ENCODE measurements around the gene NNT. TPM values are rescaled to one million over a fixed set of nuclear protein-coding genes. Genes with fewer than 3 reads are reported as not detected.

The NNT gene
- total and polyA plus RNA-seq, 10 donors: 9.7 to 70.9 (median 52.9) TPM

DNA sequence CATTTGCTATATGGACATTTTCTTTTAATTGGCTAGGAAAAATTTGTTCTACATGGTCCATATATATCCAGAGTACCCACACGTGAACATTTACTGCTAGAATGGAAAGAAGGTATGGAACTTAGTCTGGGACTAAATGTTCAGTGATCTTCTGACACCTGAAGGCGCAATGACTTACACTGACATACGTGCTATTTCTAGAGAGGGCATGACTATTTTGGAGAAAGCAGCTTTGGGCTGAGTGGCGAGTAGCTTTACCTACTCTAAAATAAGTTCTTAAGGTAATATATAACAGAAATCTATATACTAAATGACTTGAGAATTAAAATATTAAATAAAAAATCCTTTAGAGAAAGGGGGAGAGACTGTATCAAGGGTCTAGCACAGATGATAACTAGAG lies 10.4 kb downstream of the NNT start:
- TF ChIP-seq, protein P1, sequence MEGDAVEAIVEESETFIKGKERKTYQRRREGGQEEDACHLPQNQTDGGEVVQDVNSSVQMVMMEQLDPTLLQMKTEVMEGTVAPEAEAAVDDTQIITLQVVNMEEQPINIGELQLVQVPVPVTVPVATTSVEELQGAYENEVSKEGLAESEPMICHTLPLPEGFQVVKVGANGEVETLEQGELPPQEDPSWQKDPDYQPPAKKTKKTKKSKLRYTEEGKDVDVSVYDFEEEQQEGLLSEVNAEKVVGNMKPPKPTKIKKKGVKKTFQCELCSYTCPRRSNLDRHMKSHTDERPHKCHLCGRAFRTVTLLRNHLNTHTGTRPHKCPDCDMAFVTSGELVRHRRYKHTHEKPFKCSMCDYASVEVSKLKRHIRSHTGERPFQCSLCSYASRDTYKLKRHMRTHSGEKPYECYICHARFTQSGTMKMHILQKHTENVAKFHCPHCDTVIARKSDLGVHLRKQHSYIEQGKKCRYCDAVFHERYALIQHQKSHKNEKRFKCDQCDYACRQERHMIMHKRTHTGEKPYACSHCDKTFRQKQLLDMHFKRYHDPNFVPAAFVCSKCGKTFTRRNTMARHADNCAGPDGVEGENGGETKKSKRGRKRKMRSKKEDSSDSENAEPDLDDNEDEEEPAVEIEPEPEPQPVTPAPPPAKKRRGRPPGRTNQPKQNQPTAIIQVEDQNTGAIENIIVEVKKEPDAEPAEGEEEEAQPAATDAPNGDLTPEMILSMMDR (IDR thresholded peaks at IDR 0.05 in 8 of 11, conservative IDR thresholded peaks at IDR 0.05 in 3 of 11): no peak
- no peak for TF ChIP-seq POLR2AphosphoS5 (IDR thresholded peaks at IDR 0.05)
- no peak for TF ChIP-seq POLR2A (IDR thresholded peaks at IDR 0.05)
- 95 to 99% (median 98%) methylated on average over 4 of the region's 4 CpGs for WGBS, 5 donors
- Histone ChIP-seq H3K27me3 (replicated peaks in 1 of 7) (no peaks in the 10 kb centered on the region), H3K27ac (no peak overlapping the region), H3K4me3 (no peak overlapping the region), H3K9me3 (no peaks in the 10 kb centered on the region), H3K36me3 (peaks cover 0 to 95% (median 56%) of the 10 kb centered on the region in 6 donors), H3K4me1 (no peaks in the 10 kb centered on the region)
- DNase-seq: no peak
- intact Hi-C loops (cut with DNase I; ENCODE audit: low total_unique reads): no loop called here

DNA sequence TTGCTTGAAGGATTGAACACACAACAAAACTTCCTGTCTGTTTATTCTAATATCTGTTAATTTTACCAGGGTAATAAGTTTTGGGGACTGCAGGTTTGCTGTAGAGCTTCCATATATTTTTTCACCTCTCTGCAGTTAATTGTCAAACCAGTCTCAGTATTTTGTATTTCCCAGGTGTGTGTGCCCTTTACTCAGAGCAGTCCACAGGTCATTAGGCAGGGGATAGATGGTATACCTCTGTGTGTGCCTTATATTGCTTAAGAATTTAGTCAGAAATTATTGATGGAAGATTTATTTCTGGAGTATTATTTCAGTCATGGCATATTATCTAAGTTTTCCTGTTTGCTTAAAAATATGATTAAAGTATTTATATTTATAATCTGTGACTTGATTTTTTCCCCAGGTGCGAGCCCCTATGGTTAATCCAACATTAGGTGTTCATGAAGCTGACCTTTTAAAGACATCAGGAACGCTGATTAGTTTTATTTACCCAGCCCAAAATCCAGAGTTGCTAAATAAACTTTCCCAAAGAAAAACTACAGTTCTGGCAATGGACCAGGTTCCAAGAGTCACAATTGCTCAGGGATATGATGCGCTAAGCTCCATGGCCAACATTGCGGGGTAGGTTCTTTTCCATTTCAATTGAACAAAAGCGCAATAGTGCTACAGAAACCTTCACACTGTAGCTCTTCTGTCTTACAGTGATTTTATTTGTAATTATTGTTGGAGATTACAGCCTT lies 12.6 kb downstream of the NNT start:
- H3K4me3 ChIP-seq: no peak overlapping the region
- intact Hi-C loops (cut with DNase I; ENCODE audit: low total_unique reads): no loop called here
- no peak overlapping the region for H3K27ac ChIP-seq
- H3K36me3 ChIP-seq: peaks cover 0 to 98% (median 44%) of the 10 kb centered on the region in 6 donors
- peaks cover 0 to 6% (median 0%) of the 10 kb centered on the region in 6 donors for H3K4me1 ChIP-seq
- no peaks in the 10 kb centered on the region for H3K27me3 ChIP-seq (replicated peaks in 1 of 7)
- DNase-seq: no peak
- no peaks in the 10 kb centered on the region for H3K9me3 ChIP-seq
- WGBS, 5 donors: 96 to 99% (median 98%) methylated on average over 5 of the region's 5 CpGs
- TF ChIP-seq POLR2A (IDR thresholded peaks at IDR 0.05): no peak
- TF ChIP-seq, protein P1 (IDR thresholded peaks at IDR 0.05 in 8 of 11, conservative IDR thresholded peaks at IDR 0.05 in 3 of 11): no peak
- TF ChIP-seq POLR2AphosphoS5 (IDR thresholded peaks at IDR 0.05): no peak

DNA sequence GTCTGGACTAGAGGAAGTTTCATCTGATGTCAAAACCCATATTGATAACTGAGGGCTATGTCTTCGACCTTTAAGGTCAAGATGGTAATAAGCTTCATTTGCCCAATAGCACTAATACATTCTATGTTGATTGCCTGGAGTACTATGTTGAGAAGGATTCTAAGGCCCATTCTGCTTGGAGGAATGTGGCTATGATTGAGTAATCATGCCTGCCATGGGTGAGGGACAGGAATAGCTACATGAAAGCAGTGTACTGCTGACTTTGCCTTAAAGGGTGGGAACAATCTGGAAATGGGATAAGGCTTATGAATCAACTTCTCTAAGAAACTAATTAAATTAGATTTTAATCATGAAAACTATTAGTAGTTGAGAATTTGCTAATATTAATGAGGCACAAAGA lies 13.6 kb downstream of the NNT start:
- Histone ChIP-seq H3K27me3 (replicated peaks in 1 of 7) (no peaks in the 10 kb centered on the region), H3K4me1 (peaks cover 0 to 6% (median 0%) of the 10 kb centered on the region in 6 donors), H3K36me3 (peaks cover 0 to 96% (median 41%) of the 10 kb centered on the region in 6 donors), H3K4me3 (no peak overlapping the region), H3K9me3 (no peaks in the 10 kb centered on the region), H3K27ac (no peak overlapping the region)
- 37 to 100% (median 62%) methylated on average over 1 of the region's 1 CpG for WGBS, 5 donors
- intact Hi-C loops (cut with DNase I; ENCODE audit: low total_unique reads): no loop called here
- TF ChIP-seq, protein P1 (IDR thresholded peaks at IDR 0.05 in 8 of 11, conservative IDR thresholded peaks at IDR 0.05 in 3 of 11): no peak
- TF ChIP-seq POLR2A (IDR thresholded peaks at IDR 0.05) (no peak), POLR2AphosphoS5 (IDR thresholded peaks at IDR 0.05) (no peak)
- DNase-seq: no peak

DNA sequence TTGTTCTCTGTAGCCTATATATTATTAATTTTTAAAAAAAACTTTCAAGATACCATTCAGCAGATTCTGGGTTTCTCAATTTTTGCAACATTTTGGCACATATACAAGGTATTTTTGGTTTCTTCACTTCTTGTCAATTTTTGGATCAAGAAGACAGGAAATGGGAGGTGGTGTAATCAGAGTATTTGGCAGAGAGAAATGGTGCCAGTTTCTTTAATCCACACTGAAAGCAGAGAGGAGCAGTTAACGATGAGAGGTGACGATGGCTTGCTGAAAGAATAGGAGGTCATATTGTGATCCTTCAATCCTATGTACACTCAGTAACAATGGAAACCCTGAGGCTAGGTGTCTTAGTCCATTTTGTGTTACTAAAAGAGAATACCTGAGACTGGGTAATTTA lies 16.4 kb downstream of the NNT start:
- Histone ChIP-seq H3K27ac (no peak overlapping the region), H3K9me3 (no peaks in the 10 kb centered on the region), H3K36me3 (peaks cover 0 to 86% (median 20%) of the 10 kb centered on the region in 6 donors), H3K4me3 (no peak overlapping the region), H3K4me1 (peaks cover 0 to 6% (median 0%) of the 10 kb centered on the region in 6 donors), H3K27me3 (replicated peaks in 1 of 7) (no peaks in the 10 kb centered on the region)
- TF ChIP-seq POLR2A (IDR thresholded peaks at IDR 0.05) (no peak), POLR2AphosphoS5 (IDR thresholded peaks at IDR 0.05) (no peak)
- TF ChIP-seq, protein P1 (IDR thresholded peaks at IDR 0.05 in 8 of 11, conservative IDR thresholded peaks at IDR 0.05 in 3 of 11): no peak
- no peak for DNase-seq
- 58 to 82% (median 70%) methylated on average over 2 of the region's 2 CpGs for WGBS, 5 donors
- intact Hi-C loops (cut with DNase I; ENCODE audit: low total_unique reads): no loop called here

Measured in spleen (tissue), 11 donors.